Neural progenitor cell (in vitro differentiated cells): ENCODE measurements around the gene ATXN10. TPM values are rescaled to one million over a fixed set of nuclear protein-coding genes. Genes with fewer than 3 reads are reported as not detected.

ENCODE experiments used
- DNase-seq: peaks from one replicate; pipeline ENCODE4 v3.0.0-alpha.2; 2016; ENCODE audit warnings: low spot score
- H2AFZ ChIP-seq: fragments of 200-600 bp; sonication (generic); replicated peaks from 2 replicates; pipeline ENCODE4 v1.6.1; 2016; ENCODE audit warnings: antibody characterized with exemption
- H3F3A ChIP-seq: fragments of 200-600 bp; sonication (generic); 2 replicates; pipeline ENCODE4 v1.6.1; 2016; ENCODE audit warnings: antibody characterized with exemption, low read depth
- H3K27ac ChIP-seq: fragments of 200-600 bp; sonication (generic); 2 replicates; pipeline ENCODE4 v1.5.1; 2016; ENCODE audit warnings: mild to moderate bottlenecking
- H3K27me3 ChIP-seq: fragments of 200-600 bp; sonication (generic); 2 replicates; pipeline ENCODE4 v1.6.1; 2016; ENCODE audit warnings: mild to moderate bottlenecking, moderate library complexity
- H3K36me3 ChIP-seq: fragments of 200-600 bp; sonication (generic); 2 replicates; pipeline ENCODE4 v1.5.1; 2016
- H3K4me1 ChIP-seq: fragments of 200-600 bp; sonication (generic); 2 replicates; pipeline ENCODE4 v1.6.1; 2016; ENCODE audit warnings: mixed run types
- H3K4me2 ChIP-seq: fragments of 200-600 bp; sonication (generic); 2 replicates; pipeline ENCODE4 v1.6.1; 2016
- H3K4me3 ChIP-seq: fragments of 200-600 bp; sonication (generic); 2 replicates; pipeline ENCODE4 v1.5.1; 2016
- H3K79me2 ChIP-seq: fragments of 200-600 bp; sonication (generic); 2 replicates; pipeline ENCODE4 v1.6.1; 2016; ENCODE audit warnings: low read depth
- H3K9ac ChIP-seq: fragments of 200-600 bp; sonication (generic); 2 replicates; pipeline ENCODE4 v1.6.1; 2016
- H3K9me3 ChIP-seq: fragments of 200-600 bp; sonication (generic); 2 replicates; pipeline ENCODE4 v1.5.1; 2016; ENCODE audit warnings: low read depth
- H4K20me1 ChIP-seq: fragments of 200-600 bp; sonication (generic); 2 replicates; pipeline ENCODE4 v1.6.1; 2016; ENCODE audit warnings: low read depth
- H3K27ac Mint-ChIP-seq: 3 replicates; pipeline ENCODE4 v1.8.0; 2021; ENCODE audit warnings: mixed read lengths
- H3K27me3 Mint-ChIP-seq: 2 replicates; pipeline ENCODE4 v1.8.0; 2022; ENCODE audit warnings: low read depth, mild to moderate bottlenecking, inconsistent platforms, moderate library complexity, mixed read lengths; ENCODE audit not compliant: insufficient read depth
- H3K36me3 Mint-ChIP-seq: 3 replicates; pipeline ENCODE4 v1.8.0; 2021; ENCODE audit warnings: mixed read lengths
- H3K4me1 Mint-ChIP-seq: 3 replicates; pipeline ENCODE4 v1.8.0; 2021; ENCODE audit warnings: mixed read lengths
- H3K4me3 Mint-ChIP-seq: 3 replicates; pipeline ENCODE4 v1.8.0; 2021; ENCODE audit warnings: mild to moderate bottlenecking, moderate library complexity, mixed read lengths
- H3K9me3 Mint-ChIP-seq: 3 replicates; pipeline ENCODE4 v1.8.0; 2020; ENCODE audit warnings: mixed read lengths
- CTCF ChIP-seq: fragments of 200-600 bp; sonication (generic); IDR thresholded peaks from 2 replicates; pipeline ENCODE4 v1.5.1; 2017; ENCODE audit warnings: antibody characterized with exemption, mild to moderate bottlenecking
- EZH2 ChIP-seq: fragments of 200-600 bp; sonication (generic); IDR thresholded peaks from 2 replicates; pipeline ENCODE4 v1.6.1; 2017; ENCODE audit warnings: antibody characterized with exemption, mild to moderate bottlenecking, moderate library complexity
- EZH2phosphoT487 ChIP-seq: fragments of 200-600 bp; sonication (generic); IDR thresholded peaks from 2 replicates; pipeline ENCODE4 v1.6.1; 2017; ENCODE audit warnings: antibody characterized with exemption
- total RNA-seq: library from RNA; depleted of rRNA; stranded (reverse); fragments of >200 nt; gene quantifications from 2 replicates; pipeline ENCODE4 v1.2.3, GENCODE V29; 2015; ENCODE audit warnings: low replicate concordance

ATXN10 gene
- total RNA-seq, 1 donor from 2014 or later = 168 TPM

- H3K4me1 Mint-ChIP-seq = peaks cover 25% of the 10 kb centered on the region
- Histone ChIP-seq H3K36me3 (peaks cover 2% of the 10 kb centered on the region), H4K20me1 (no peaks in the 10 kb centered on the region), H3K4me2 (no peak overlapping the region), H3K9me3 (no peaks in the 10 kb centered on the region), H3K4me3 (no peak overlapping the region), H2AFZ (no peak overlapping the region), H3K27me3 (no peaks in the 10 kb centered on the region), H3F3A (peaks cover 9% of the 10 kb centered on the region), H3K27ac (no peak overlapping the region), H3K79me2 (peaks cover 58% of the 10 kb centered on the region), H3K9ac (no peak overlapping the region), H3K4me1 (peaks cover 22% of the 10 kb centered on the region)
- no peak for TF ChIP-seq CTCF
- no peak for TF ChIP-seq EZH2phosphoT487
- TF ChIP-seq EZH2 = no peak
- H3K9me3 Mint-ChIP-seq = peaks cover 14% of the 10 kb centered on the region
- H3K36me3 Mint-ChIP-seq = peaks cover 31% of the 10 kb centered on the region
- H3K27me3 Mint-ChIP-seq = peaks cover 2% of the 10 kb centered on the region
- no peak for DNase-seq
- H3K4me3 Mint-ChIP-seq = no peak overlapping the region
- H3K27ac Mint-ChIP-seq = no peak overlapping the region
Measured at GRCh38 chr22:45771711-45772110, 100.1 kb downstream of the ATXN10 start.

GRCh38 chr22:45772743-45773142, 101.1 kb downstream of the ATXN10 start:
- H3K4me1 ChIP-seq = peaks cover 17% of the 10 kb centered on the region
- no peak overlapping the region for H3K4me2 ChIP-seq
- H3K9me3 ChIP-seq = no peaks in the 10 kb centered on the region
- Mint-ChIP-seq H3K4me1 (peaks cover 29% of the 10 kb centered on the region), H3K36me3 (peaks cover 31% of the 10 kb centered on the region), H3K9me3 (peaks cover 14% of the 10 kb centered on the region), H3K4me3 (no peak overlapping the region), H3K27ac (peak overlapping the region; percentile 1), H3K27me3 (no peaks in the 10 kb centered on the region)
- H3K27ac ChIP-seq = no peak overlapping the region
- no peak for DNase-seq
- peaks cover 9% of the 10 kb centered on the region for H3F3A ChIP-seq
- peaks cover 56% of the 10 kb centered on the region for H3K79me2 ChIP-seq
- TF ChIP-seq CTCF = no peak
- H3K27me3 ChIP-seq = no peaks in the 10 kb centered on the region
- no peaks in the 10 kb centered on the region for H3K36me3 ChIP-seq
- H2AFZ ChIP-seq = no peak overlapping the region
- peaks cover 8% of the 10 kb centered on the region for H4K20me1 ChIP-seq
- no peak overlapping the region for H3K4me3 ChIP-seq
- H3K9ac ChIP-seq = no peak overlapping the region

GRCh38 chr22:45774001-45774670, 102.5 kb downstream of the ATXN10 start:
- no peak overlapping the region for H3K4me2 ChIP-seq
- no peaks in the 10 kb centered on the region for H3F3A ChIP-seq
- no peaks in the 10 kb centered on the region for H3K36me3 ChIP-seq
- peaks cover 8% of the 10 kb centered on the region for H4K20me1 ChIP-seq
- H3K9me3 Mint-ChIP-seq = peaks cover 14% of the 10 kb centered on the region
- no peaks in the 10 kb centered on the region for H3K9me3 ChIP-seq
- peaks cover 36% of the 10 kb centered on the region for H3K36me3 Mint-ChIP-seq
- no peak overlapping the region for H3K4me3 ChIP-seq
- H3K4me3 Mint-ChIP-seq = no peak overlapping the region
- no peak overlapping the region for H3K9ac ChIP-seq
- no peaks in the 10 kb centered on the region for H3K27me3 Mint-ChIP-seq
- no peaks in the 10 kb centered on the region for H3K27me3 ChIP-seq
- no peak overlapping the region for H3K27ac Mint-ChIP-seq
- H3K79me2 ChIP-seq = peaks cover 44% of the 10 kb centered on the region
- TF ChIP-seq EZH2 (no peak), EZH2phosphoT487 (no peak), CTCF (no peak)
- H3K4me1 ChIP-seq = peaks cover 3% of the 10 kb centered on the region
- H3K27ac ChIP-seq = no peak overlapping the region
- H3K4me1 Mint-ChIP-seq = peaks cover 23% of the 10 kb centered on the region
- H2AFZ ChIP-seq = no peak overlapping the region
- no peak for DNase-seq
